Central memory CD8-positive, alpha-beta T cell (primary cell): Measurements from ENCODE around the gene TESMIN.
A peak's percentile ranks its signal among the peaks of the same experiment; 100 is the strongest.

ENCODE experiments used
- ATAC-seq: fragments of 150-1000 bp; cut with Tn5 transposase; replicated peaks from 2 replicates; pipeline ENCODE4 v1.10.0; 2022; ENCODE audit warnings: mild to moderate bottlenecking, moderate FRiP score, moderate number of reproducible peaks; ENCODE audit not compliant: poor library complexity, severe bottlenecking; ENCODE audit errors: extremely low read depth
- DNase-seq, 2 donors: peaks; one replicate each; pipeline ENCODE4 v3.0.0; 2021; ENCODE audit warnings: low spot score in 2 of 2
- H3K27ac Mint-ChIP-seq: one replicate; pipeline ENCODE4 v1.8.0; 2022; ENCODE audit warnings: low read depth, mild to moderate bottlenecking, moderate library complexity, mixed read lengths
- H3K27me3 Mint-ChIP-seq: one replicate; pipeline ENCODE4 v1.8.0; 2022; ENCODE audit warnings: mixed read lengths
- H3K36me3 Mint-ChIP-seq: one replicate; pipeline ENCODE4 v1.8.0; 2022; ENCODE audit warnings: mild to moderate bottlenecking, moderate library complexity, mixed read lengths; ENCODE audit not compliant: insufficient read depth
- H3K4me1 Mint-ChIP-seq: one replicate; pipeline ENCODE4 v1.8.0; 2022; ENCODE audit warnings: mixed read lengths
- H3K4me3 Mint-ChIP-seq: one replicate; pipeline ENCODE4 v1.8.0; 2022; ENCODE audit warnings: mild to moderate bottlenecking, moderate library complexity, mixed read lengths
- H3K9me3 Mint-ChIP-seq: one replicate; pipeline ENCODE4 v1.8.0; 2022; ENCODE audit warnings: mixed read lengths

Gene TESMIN

GRCh38 chr11:68753300-68753699, 2.0 kb upstream of the TESMIN start:
- Mint-ChIP-seq H3K27ac (no peak overlapping the region), H3K9me3 (no peaks in the 10 kb centered on the region), H3K4me1 (peaks cover 9% of the 10 kb centered on the region), H3K27me3 (no peaks in the 10 kb centered on the region), H3K4me3 (no peak overlapping the region), H3K36me3 (peaks cover 19% of the 10 kb centered on the region)
- DNase-seq (no peak), ATAC-seq (no peak)

GRCh38 chr11:68751004-68751325, 355 bp downstream of the TESMIN start:
- peaks cover 9% of the 10 kb centered on the region for H3K4me1 Mint-ChIP-seq
- no peak overlapping the region for H3K27ac Mint-ChIP-seq
- H3K27me3 Mint-ChIP-seq = no peaks in the 10 kb centered on the region
- ATAC-seq (no peak), DNase-seq (no peak)
- peaks cover 6% of the 10 kb centered on the region for H3K36me3 Mint-ChIP-seq
- H3K9me3 Mint-ChIP-seq = no peaks in the 10 kb centered on the region
- H3K4me3 Mint-ChIP-seq = no peak overlapping the region

GRCh38 chr11:68750195-68751003, 921 bp downstream of the TESMIN start:
- Mint-ChIP-seq H3K9me3 (no peaks in the 10 kb centered on the region), H3K27me3 (no peaks in the 10 kb centered on the region), H3K27ac (no peak overlapping the region), H3K4me3 (peak overlapping the region; percentile 76), H3K4me1 (peaks cover 9% of the 10 kb centered on the region), H3K36me3 (peaks cover 5% of the 10 kb centered on the region)
- no peak for ATAC-seq
- no peak for DNase-seq

GRCh38 chr11:68749229-68750123, 1.8 kb downstream of the TESMIN start:
- peaks cover 9% of the 10 kb centered on the region for H3K4me1 Mint-ChIP-seq
- H3K4me3 Mint-ChIP-seq = peak overlapping the region; percentile 76
- peaks cover 6% of the 10 kb centered on the region for H3K36me3 Mint-ChIP-seq
- no peak overlapping the region for H3K27ac Mint-ChIP-seq
- H3K27me3 Mint-ChIP-seq = no peaks in the 10 kb centered on the region
- no peaks in the 10 kb centered on the region for H3K9me3 Mint-ChIP-seq
- DNase-seq = no peak
- no peak for ATAC-seq

GRCh38 chr11:68748061-68748460, 3.3 kb downstream of the TESMIN start:
- Mint-ChIP-seq H3K4me1 (peaks cover 9% of the 10 kb centered on the region), H3K4me3 (no peak overlapping the region), H3K27ac (no peak overlapping the region), H3K9me3 (no peaks in the 10 kb centered on the region), H3K36me3 (peaks cover 6% of the 10 kb centered on the region), H3K27me3 (no peaks in the 10 kb centered on the region)
- no peak for DNase-seq
- no peak for ATAC-seq

- Mint-ChIP-seq H3K4me3 (no peak overlapping the region), H3K4me1 (no peaks in the 10 kb centered on the region), H3K27ac (no peak overlapping the region), H3K36me3 (peaks cover 7% of the 10 kb centered on the region), H3K27me3 (no peaks in the 10 kb centered on the region), H3K9me3 (no peaks in the 10 kb centered on the region)
- DNase-seq = no peak
- no peak for ATAC-seq
These were observed 7.8 kb downstream of the TESMIN start for GRCh38 chr11:68743539-68743938.

GRCh38 chr11:68741463-68741862, 9.9 kb downstream of the TESMIN start:
- H3K27ac Mint-ChIP-seq = no peak overlapping the region
- no peaks in the 10 kb centered on the region for H3K4me1 Mint-ChIP-seq
- H3K27me3 Mint-ChIP-seq = no peaks in the 10 kb centered on the region
- DNase-seq (no peak), ATAC-seq (no peak)
- H3K9me3 Mint-ChIP-seq = no peaks in the 10 kb centered on the region
- H3K36me3 Mint-ChIP-seq = peaks cover 4% of the 10 kb centered on the region
- H3K4me3 Mint-ChIP-seq = no peak overlapping the region

- no peaks in the 10 kb centered on the region for H3K27me3 Mint-ChIP-seq
- H3K4me1 Mint-ChIP-seq = no peaks in the 10 kb centered on the region
- no peak overlapping the region for H3K4me3 Mint-ChIP-seq
- no peak overlapping the region for H3K27ac Mint-ChIP-seq
- ATAC-seq (no peak), DNase-seq (no peak)
- no peaks in the 10 kb centered on the region for H3K9me3 Mint-ChIP-seq
- peaks cover 2% of the 10 kb centered on the region for H3K36me3 Mint-ChIP-seq
These were observed 15.7 kb downstream of the TESMIN start for GRCh38 chr11:68735646-68736045.

- no peaks in the 10 kb centered on the region for H3K9me3 Mint-ChIP-seq
- no peaks in the 10 kb centered on the region for H3K4me1 Mint-ChIP-seq
- no peak for DNase-seq
- no peak for ATAC-seq
- H3K27me3 Mint-ChIP-seq = no peaks in the 10 kb centered on the region
- no peak overlapping the region for H3K4me3 Mint-ChIP-seq
- H3K27ac Mint-ChIP-seq = no peak overlapping the region
- peaks cover 1% of the 10 kb centered on the region for H3K36me3 Mint-ChIP-seq
These were observed 16.2 kb downstream of the TESMIN start for GRCh38 chr11:68735125-68735524.

- Mint-ChIP-seq H3K36me3 (no peaks in the 10 kb centered on the region), H3K27ac (no peak overlapping the region), H3K4me3 (no peak overlapping the region), H3K9me3 (no peaks in the 10 kb centered on the region), H3K4me1 (no peaks in the 10 kb centered on the region), H3K27me3 (no peaks in the 10 kb centered on the region)
- no peak for ATAC-seq
- no peak for DNase-seq
These were observed 17.2 kb downstream of the TESMIN start for GRCh38 chr11:68734111-68734510.

- Mint-ChIP-seq H3K36me3 (no peaks in the 10 kb centered on the region), H3K27ac (no peak overlapping the region), H3K9me3 (no peaks in the 10 kb centered on the region), H3K27me3 (no peaks in the 10 kb centered on the region), H3K4me3 (no peak overlapping the region), H3K4me1 (no peaks in the 10 kb centered on the region)
- ATAC-seq = no peak
- DNase-seq = no peak
These were observed 23.5 kb downstream of the TESMIN start for GRCh38 chr11:68727783-68728182.

- Mint-ChIP-seq H3K27ac (no peak overlapping the region), H3K9me3 (no peaks in the 10 kb centered on the region), H3K4me3 (no peak overlapping the region), H3K36me3 (no peaks in the 10 kb centered on the region), H3K4me1 (no peaks in the 10 kb centered on the region), H3K27me3 (peaks cover 18% of the 10 kb centered on the region)
- DNase-seq (no peak), ATAC-seq (no peak)
These were observed 27.0 kb downstream of the TESMIN start for GRCh38 chr11:68724293-68724692.

GRCh38 chr11:68722143-68722542, 29.2 kb downstream of the TESMIN start:
- Mint-ChIP-seq H3K4me3 (no peak overlapping the region), H3K36me3 (no peaks in the 10 kb centered on the region), H3K27me3 (peaks cover 20% of the 10 kb centered on the region), H3K9me3 (no peaks in the 10 kb centered on the region), H3K4me1 (no peaks in the 10 kb centered on the region), H3K27ac (no peak overlapping the region)
- DNase-seq = no peak
- ATAC-seq = no peak
